ENCODE measurements around the gene FRY. TPM values are rescaled to one million over a fixed set of nuclear protein-coding genes. Genes with fewer than 3 reads are reported as not detected.

The FRY gene
- total RNA-seq, 1 donor = 12.3 TPM

DNA sequence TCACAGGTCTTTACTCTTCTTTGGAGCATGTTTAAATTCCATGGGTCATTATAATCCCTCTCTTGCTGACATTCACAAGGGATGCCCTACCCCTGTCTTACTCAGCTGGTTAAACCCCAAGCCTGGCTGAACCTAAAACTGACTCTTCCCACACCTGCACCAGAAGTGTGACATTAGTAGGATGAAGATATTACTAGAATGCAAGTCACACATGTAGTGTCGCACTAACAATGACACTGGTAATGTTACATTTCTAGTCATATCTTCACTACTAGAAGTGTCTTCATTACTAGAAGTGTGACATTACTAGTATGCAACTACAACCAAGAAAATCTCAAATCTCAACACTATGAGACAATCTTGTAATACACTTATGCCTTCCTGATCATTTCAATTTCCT, 269.3 kb downstream of the FRY start:
- Histone ChIP-seq H3K4me2 (ENCODE audit: insufficient read depth, low read length) (no peak overlapping the region), H2AFZ (ENCODE audit: low read length) (no peak overlapping the region), H4K20me1 (ENCODE audit: insufficient read depth, low read length) (no peaks in the 10 kb centered on the region), H3K4me3 (ENCODE audit: insufficient read depth, low read length) (no peak overlapping the region), H3K9me3 (ENCODE audit: low read depth, low read length) (no peaks in the 10 kb centered on the region), H3K36me3 (ENCODE audit: insufficient read depth, low read length) (no peaks in the 10 kb centered on the region), H3K27me3 (ENCODE audit: insufficient read depth, low read length) (peaks cover 25% of the 10 kb centered on the region), H3K27ac (ENCODE audit: low read depth, low read length) (no peak overlapping the region), H3K4me1 (ENCODE audit: insufficient read depth, low read length) (no peaks in the 10 kb centered on the region), H3K79me2 (ENCODE audit: insufficient read depth, low read length) (no peaks in the 10 kb centered on the region)
- TF ChIP-seq CTCF (IDR thresholded peaks at IDR 0.05; ENCODE audit: extremely low read depth, low read depth, low read length) = no peak
- no peak for DNase-seq (ENCODE audit: insufficient read length, low spot score, missing footprints)

GRCh38 chr13:32302461-32302860, 270.9 kb downstream of the FRY start:
- Histone ChIP-seq H3K36me3 (ENCODE audit: insufficient read depth, low read length) (no peaks in the 10 kb centered on the region), H3K4me3 (ENCODE audit: insufficient read depth, low read length) (no peak overlapping the region), H3K27ac (ENCODE audit: low read depth, low read length) (no peak overlapping the region), H3K9me3 (ENCODE audit: low read depth, low read length) (no peaks in the 10 kb centered on the region), H3K4me2 (ENCODE audit: insufficient read depth, low read length) (no peak overlapping the region), H2AFZ (ENCODE audit: low read length) (no peak overlapping the region), H3K79me2 (ENCODE audit: insufficient read depth, low read length) (no peaks in the 10 kb centered on the region), H3K27me3 (ENCODE audit: insufficient read depth, low read length) (peaks cover 25% of the 10 kb centered on the region), H4K20me1 (ENCODE audit: insufficient read depth, low read length) (no peaks in the 10 kb centered on the region), H3K4me1 (ENCODE audit: insufficient read depth, low read length) (no peaks in the 10 kb centered on the region)
- TF ChIP-seq CTCF (IDR thresholded peaks at IDR 0.05; ENCODE audit: extremely low read depth, low read depth, low read length) = no peak
- DNase-seq (ENCODE audit: insufficient read length, low spot score, missing footprints) = no peak

DNA sequence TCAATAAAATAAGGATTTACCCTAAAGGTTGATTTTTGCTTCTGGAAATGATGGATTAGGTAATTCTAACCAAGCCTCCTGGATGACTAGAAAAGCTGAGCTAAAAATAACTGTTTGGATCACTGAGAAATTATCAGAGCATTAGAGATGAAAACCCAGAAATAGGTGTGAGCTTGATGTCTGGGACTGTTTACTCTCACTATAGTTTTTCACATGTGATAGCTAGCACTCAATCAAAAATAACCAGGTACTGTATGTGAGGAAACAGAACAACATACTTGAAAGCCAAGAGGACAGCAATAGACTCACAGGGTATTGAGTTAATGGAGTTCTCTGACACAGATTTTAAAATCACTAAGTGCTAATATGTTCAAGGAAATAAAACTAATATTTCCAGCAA, 274.1 kb downstream of the FRY start:
- Histone ChIP-seq H3K79me2 (ENCODE audit: insufficient read depth, low read length) (no peaks in the 10 kb centered on the region), H3K27ac (ENCODE audit: low read depth, low read length) (no peak overlapping the region), H3K27me3 (ENCODE audit: insufficient read depth, low read length) (peaks cover 1% of the 10 kb centered on the region), H3K9me3 (ENCODE audit: low read depth, low read length) (no peaks in the 10 kb centered on the region), H3K4me1 (ENCODE audit: insufficient read depth, low read length) (peaks cover 8% of the 10 kb centered on the region), H3K36me3 (ENCODE audit: insufficient read depth, low read length) (no peaks in the 10 kb centered on the region), H3K4me3 (ENCODE audit: insufficient read depth, low read length) (no peak overlapping the region), H4K20me1 (ENCODE audit: insufficient read depth, low read length) (no peaks in the 10 kb centered on the region), H2AFZ (ENCODE audit: low read length) (no peak overlapping the region), H3K4me2 (ENCODE audit: insufficient read depth, low read length) (no peak overlapping the region)
- no peak for DNase-seq (ENCODE audit: insufficient read length, low spot score, missing footprints)
- no peak for TF ChIP-seq CTCF (IDR thresholded peaks at IDR 0.05; ENCODE audit: extremely low read depth, low read depth, low read length)

DNA sequence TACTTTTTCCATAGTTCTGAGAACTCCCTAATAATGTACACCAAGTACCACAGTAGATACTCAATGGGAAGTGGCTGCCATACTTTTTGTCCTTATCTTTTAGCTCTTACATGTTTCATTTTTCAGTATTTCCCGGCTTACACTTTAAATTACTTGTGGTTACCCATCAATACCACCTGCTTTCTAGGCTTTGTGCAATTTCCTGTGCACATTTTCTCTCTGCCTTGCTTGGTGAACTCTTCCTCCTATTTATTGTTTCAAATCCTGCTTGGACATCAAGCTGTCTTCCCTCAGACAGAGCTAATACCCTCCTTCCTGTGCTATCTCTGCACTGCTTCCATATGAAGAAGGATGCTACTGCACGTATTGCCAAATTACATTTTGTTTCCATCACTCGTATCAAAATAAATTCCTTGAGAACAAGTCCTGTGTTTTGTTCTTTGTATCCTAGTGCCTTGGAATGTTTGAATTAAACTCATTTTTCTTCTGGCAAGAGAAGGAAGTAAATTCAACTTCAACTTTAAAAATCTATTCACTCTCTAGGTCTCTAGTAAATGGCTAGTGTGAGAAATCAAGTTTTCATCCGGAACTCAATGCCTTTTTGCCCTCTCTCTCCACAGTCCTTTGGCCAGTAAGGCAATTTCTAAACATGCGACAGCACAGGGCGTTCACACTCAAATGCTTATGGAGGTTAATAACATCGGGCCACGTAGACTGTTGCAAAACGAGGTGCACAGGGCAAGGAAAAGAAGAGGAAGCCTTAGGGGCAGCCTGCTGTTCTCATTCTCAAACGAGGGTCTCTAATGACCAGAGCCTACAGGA, 277.9 kb downstream of the FRY start:
- Histone ChIP-seq H4K20me1 (ENCODE audit: insufficient read depth, low read length) (no peaks in the 10 kb centered on the region), H3K4me1 (ENCODE audit: insufficient read depth, low read length) (peaks cover 8% of the 10 kb centered on the region), H2AFZ (ENCODE audit: low read length) (peak overlapping the region; percentile 96), H3K27ac (ENCODE audit: low read depth, low read length) (peak overlapping the region; percentile 45), H3K4me2 (ENCODE audit: insufficient read depth, low read length) (peak overlapping the region; percentile 90), H3K36me3 (ENCODE audit: insufficient read depth, low read length) (no peaks in the 10 kb centered on the region), H3K9me3 (ENCODE audit: low read depth, low read length) (no peaks in the 10 kb centered on the region), H3K27me3 (ENCODE audit: insufficient read depth, low read length) (no peaks in the 10 kb centered on the region), H3K4me3 (ENCODE audit: insufficient read depth, low read length) (peak overlapping the region; percentile 67), H3K79me2 (ENCODE audit: insufficient read depth, low read length) (no peaks in the 10 kb centered on the region)
- no peak for DNase-seq (ENCODE audit: insufficient read length, low spot score, missing footprints)
- no peak for TF ChIP-seq CTCF (IDR thresholded peaks at IDR 0.05; ENCODE audit: extremely low read depth, low read depth, low read length)
